ENCODE measurements around the gene UBXN1. TPM values are rescaled to one million over a fixed set of nuclear protein-coding genes. Genes with fewer than 3 reads are reported as not detected.
A peak's percentile ranks its signal among the peaks of the same experiment; 100 is the strongest.

The UBXN1 gene
- total and polyA plus RNA-seq, 2 donors (not counting 1 experiment from before 2014, with no cell fraction given) = 180 to 193 TPM

DNA sequence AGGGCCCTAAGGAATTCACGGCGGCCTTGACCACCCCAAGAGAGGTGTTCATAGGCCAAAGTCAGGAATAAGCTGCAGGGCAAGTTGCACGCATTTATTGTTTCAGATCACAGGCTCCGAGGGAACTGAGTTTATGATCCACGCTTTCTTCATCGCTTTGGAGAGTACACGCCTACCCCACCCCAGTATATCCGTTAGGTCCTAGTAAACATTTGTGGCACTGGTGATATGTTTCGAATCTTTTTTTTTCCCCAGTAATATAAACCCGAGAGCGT is 33.3 kb downstream of the UBXN1 start:
- Histone ChIP-seq H3K79me2 (ENCODE audit: control insufficient read depth, insufficient read depth, low read length) (peaks cover 78% of the 10 kb centered on the region), H3K27me3 (replicated peaks in 1 of 4; ENCODE audit: control extremely low read depth in 1 of 4, control insufficient read depth in 3 of 4, insufficient read depth in 4 of 4, low read length in 3 of 4) (no peaks in the 10 kb centered on the region), H3K4me1 (ENCODE audit: control insufficient read depth in 2 of 2, insufficient read depth in 2 of 2, low read length in 2 of 2) (peaks cover 14 to 21% of the 10 kb centered on the region in 2 donors), H4K20me1 (ENCODE audit: control insufficient read depth, insufficient read depth, low read length, poor library complexity, severe bottlenecking) (peaks cover 18% of the 10 kb centered on the region), H3K27ac (ENCODE audit: low read length in 2 of 2) (peak overlapping the region; percentile 75 to 89), H3K9me3 (ENCODE audit: control extremely low read depth in 1 of 3, control insufficient read depth in 2 of 3, insufficient read depth in 1 of 3, low read length in 2 of 3) (no peaks in the 10 kb centered on the region), H3K9ac (ENCODE audit: low read length) (peak overlapping the region; percentile 90), H3K36me3 (replicated peaks in 1 of 2; ENCODE audit: control extremely low read depth in 1 of 2, control insufficient read depth in 1 of 2, extremely low read depth in 1 of 2, insufficient read depth in 2 of 2, low read length in 1 of 2) (peaks cover 0 to 40% of the 10 kb centered on the region in 2 experiments), H3K4me2 (replicated peaks; ENCODE audit: low read depth, low read length, poor library complexity, severe bottlenecking) (peak overlapping the region; percentile 84), H3K4me3 (ENCODE audit: control extremely low read depth in 1 of 5, extremely low read depth in 1 of 5, insufficient read depth in 1 of 5, low read depth in 2 of 5, low read length in 4 of 5) (peak overlapping the region in 4 of 5 experiments; percentile 68 to 98 (median 94)), H2AFZ (ENCODE audit: insufficient read depth, low read depth, low read length, poor library complexity, severe bottlenecking) (peak overlapping the region; percentile 76)
- 35% methylated on average over 5 of the region's 11 CpGs for WGBS (ENCODE audit: insufficient coverage)
- intact Hi-C loops (cut with micrococcal nuclease) = no loop called here
- ATAC-seq (ENCODE audit: low read depth) = no peak
- TF ChIP-seq, protein P1, sequence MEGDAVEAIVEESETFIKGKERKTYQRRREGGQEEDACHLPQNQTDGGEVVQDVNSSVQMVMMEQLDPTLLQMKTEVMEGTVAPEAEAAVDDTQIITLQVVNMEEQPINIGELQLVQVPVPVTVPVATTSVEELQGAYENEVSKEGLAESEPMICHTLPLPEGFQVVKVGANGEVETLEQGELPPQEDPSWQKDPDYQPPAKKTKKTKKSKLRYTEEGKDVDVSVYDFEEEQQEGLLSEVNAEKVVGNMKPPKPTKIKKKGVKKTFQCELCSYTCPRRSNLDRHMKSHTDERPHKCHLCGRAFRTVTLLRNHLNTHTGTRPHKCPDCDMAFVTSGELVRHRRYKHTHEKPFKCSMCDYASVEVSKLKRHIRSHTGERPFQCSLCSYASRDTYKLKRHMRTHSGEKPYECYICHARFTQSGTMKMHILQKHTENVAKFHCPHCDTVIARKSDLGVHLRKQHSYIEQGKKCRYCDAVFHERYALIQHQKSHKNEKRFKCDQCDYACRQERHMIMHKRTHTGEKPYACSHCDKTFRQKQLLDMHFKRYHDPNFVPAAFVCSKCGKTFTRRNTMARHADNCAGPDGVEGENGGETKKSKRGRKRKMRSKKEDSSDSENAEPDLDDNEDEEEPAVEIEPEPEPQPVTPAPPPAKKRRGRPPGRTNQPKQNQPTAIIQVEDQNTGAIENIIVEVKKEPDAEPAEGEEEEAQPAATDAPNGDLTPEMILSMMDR (IDR thresholded peaks at IDR 0.05) = no peak
- TF ChIP-seq EZH2 (IDR thresholded peaks at IDR 0.05; ENCODE audit: borderline replicate concordance, insufficient read depth, low read depth, low read length, poor library complexity, severe bottlenecking) = no peak
- Mint-ChIP-seq H3K4me1 (peaks cover 28% of the 10 kb centered on the region), H3K27ac (peak overlapping the region; percentile 95), H3K9me3 (ENCODE audit: insufficient read depth) (no peaks in the 10 kb centered on the region), H3K27me3 (no peaks in the 10 kb centered on the region), H3K4me3 (peak overlapping the region; percentile 97)
- ChIA-PET CTCF (interaction anchor here (0.8 to 1.6 kb wide), 4 partner anchors 22 to 54 kb away, joined by 3 to 5 read pairs (median 4); partner anchors contain the start of genes MTA2 and TUT1), POLR2A (interaction anchor here (0.5 to 4.7 kb wide), 4 partner anchors 19 to 54 kb away, joined by 4 to 32 read pairs (median 14); partner anchors contain the start of genes C11orf98, CSKMT, LBHD1 and TUT1)
- no peak for DNase-seq

- intact Hi-C loops (cut with micrococcal nuclease) = no loop called here
- no peaks in the 10 kb centered on the region for H3K9me3 Mint-ChIP-seq (ENCODE audit: insufficient read depth)
- peak overlapping the region; percentile 26 for H3K4me3 Mint-ChIP-seq
These were observed 34.7 kb downstream of the UBXN1 start for GRCh38 chr11:62644220-62644619.

More at GRCh38 chr11:62644220-62644619, 34.7 kb downstream of the UBXN1 start:
- WGBS (ENCODE audit: insufficient coverage) = 100% methylated on average over 6 of the region's 8 CpGs
- no peak for DNase-seq
- H3K4me2 ChIP-seq (replicated peaks; ENCODE audit: low read depth, low read length, poor library complexity, severe bottlenecking) = no peak overlapping the region
- no peaks in the 10 kb centered on the region for H3K27me3 ChIP-seq (replicated peaks in 1 of 4; ENCODE audit: control extremely low read depth in 1 of 4, control insufficient read depth in 3 of 4, insufficient read depth in 4 of 4, low read length in 3 of 4)
- H3K9me3 ChIP-seq (ENCODE audit: control extremely low read depth in 1 of 3, control insufficient read depth in 2 of 3, insufficient read depth in 1 of 3, low read length in 2 of 3) = no peaks in the 10 kb centered on the region
- H3K9ac ChIP-seq (ENCODE audit: low read length) = no peak overlapping the region
- no peak for ATAC-seq (ENCODE audit: low read depth)
- H3K4me1 ChIP-seq (ENCODE audit: control insufficient read depth in 2 of 2, insufficient read depth in 2 of 2, low read length in 2 of 2) = peaks cover 14 to 21% of the 10 kb centered on the region in 2 donors
- H4K20me1 ChIP-seq (ENCODE audit: control insufficient read depth, insufficient read depth, low read length, poor library complexity, severe bottlenecking) = peaks cover 22% of the 10 kb centered on the region
- peaks cover 2 to 38% of the 10 kb centered on the region in 2 experiments for H3K36me3 ChIP-seq (replicated peaks in 1 of 2; ENCODE audit: control extremely low read depth in 1 of 2, control insufficient read depth in 1 of 2, extremely low read depth in 1 of 2, insufficient read depth in 2 of 2, low read length in 1 of 2)
- H3K79me2 ChIP-seq (ENCODE audit: control insufficient read depth, insufficient read depth, low read length) = peaks cover 88% of the 10 kb centered on the region
- no peak overlapping the region for H3K4me3 ChIP-seq (ENCODE audit: control extremely low read depth in 1 of 5, extremely low read depth in 1 of 5, insufficient read depth in 1 of 5, low read depth in 2 of 5, low read length in 4 of 5)
- no peak overlapping the region for H3K27ac ChIP-seq (ENCODE audit: low read length in 2 of 2)
- Mint-ChIP-seq H3K27ac (no peak overlapping the region), H3K4me1 (peaks cover 31% of the 10 kb centered on the region), H3K27me3 (no peaks in the 10 kb centered on the region)
- TF ChIP-seq, protein P1 (IDR thresholded peaks at IDR 0.05) = no peak
- no peak for TF ChIP-seq EZH2 (IDR thresholded peaks at IDR 0.05; ENCODE audit: borderline replicate concordance, insufficient read depth, low read depth, low read length, poor library complexity, severe bottlenecking)
- no peak overlapping the region for H2AFZ ChIP-seq (ENCODE audit: insufficient read depth, low read depth, low read length, poor library complexity, severe bottlenecking)
- CTCF ChIA-PET = interaction anchor here (1.1 to 1.7 kb wide), 2 partner anchors 50 to 220 kb away, joined by 3 read pairs; no protein-coding TSS in a partner anchor
- POLR2A ChIA-PET = interaction anchor here (0.5 to 4.7 kb wide), 2 partner anchors 20 to 26 kb away, joined by 3 to 32 read pairs; partner anchors contain the start of genes C11orf98 and CSKMT

All from B cell (primary cell).